Measurements from ENCODE around the gene LRRC7.

- TF ChIP-seq POLR2A (IDR thresholded peaks at IDR 0.05) (no peak), CTCF (IDR thresholded peaks at IDR 0.05) (no peak)
Observed at GRCh38 chr1:70025052-70025451, 457.3 kb downstream of the LRRC7 start.

All from ovary (tissue), 3 donors.